CD8-positive, alpha-beta memory T cell (primary cell): ENCODE data around the gene ZBTB48. TPM values are rescaled to one million over a fixed set of nuclear protein-coding genes. Genes with fewer than 3 reads are reported as not detected.

Experiments
- CTCF ChIA-PET: fragments of 350-600 bp; sonication (Branson Sonifier 250); formaldehyde crosslinking; loops from one replicate; lab custom pipeline; 2021; ENCODE audit warnings: antibody characterized with exemption; lab: Charles Lee
- POLR2A ChIA-PET: fragments of 350-600 bp; sonication (Branson Sonifier 250); formaldehyde crosslinking; loops from one replicate; lab custom pipeline; 2021; ENCODE audit warnings: antibody characterized with exemption; lab: Charles Lee
- DNase-seq, 5 donors: peaks; one replicate each; pipeline versions ENCODE4 v3.0.0 to v3.0.0-alpha.2; 2020 to 2022; ENCODE audit warnings: mixed read lengths in 1 of 5
- H3K27ac ChIP-seq: one replicate; pipeline ENCODE4 v1.7.0; 2013; ENCODE audit warnings: low read depth, mild to moderate bottlenecking, low read length, moderate library complexity
- H3K27me3 ChIP-seq: 2 replicates; pipeline ENCODE4 v1.7.0; 2013; ENCODE audit warnings: low read length, mild to moderate bottlenecking; ENCODE audit not compliant: insufficient read depth, poor library complexity, severe bottlenecking
- H3K36me3 ChIP-seq: 2 replicates; pipeline ENCODE4 v1.7.0; 2013; ENCODE audit warnings: mild to moderate bottlenecking, low read length, moderate library complexity; ENCODE audit not compliant: insufficient read depth
- H3K4me1 ChIP-seq: 2 replicates; pipeline ENCODE4 v1.7.0; 2013; ENCODE audit warnings: mild to moderate bottlenecking, low read length, moderate library complexity; ENCODE audit not compliant: insufficient read depth
- H3K4me3 ChIP-seq: 2 replicates; pipeline ENCODE4 v1.7.0; 2013; ENCODE audit warnings: mild to moderate bottlenecking, low read length
- H3K9me3 ChIP-seq: 2 replicates; pipeline ENCODE4 v1.7.0; 2013; ENCODE audit warnings: mild to moderate bottlenecking, low read length
- H3K27ac Mint-ChIP-seq, 8 donors: one replicate each; pipeline ENCODE4 v1.8.0; 2020 to 2021; ENCODE audit warnings: mixed read lengths in 8 of 8, mild to moderate bottlenecking in 6 of 8, inconsistent platforms in 3 of 8, moderate library complexity in 3 of 8
- H3K27me3 Mint-ChIP-seq, 2 donors: one replicate each; pipeline ENCODE4 v1.8.0; 2020 to 2021; ENCODE audit warnings: mixed read lengths in 2 of 2, mild to moderate bottlenecking in 1 of 2, moderate library complexity in 1 of 2
- H3K36me3 Mint-ChIP-seq, 3 donors: one replicate each; pipeline ENCODE4 v1.8.0; 2020 to 2021; ENCODE audit warnings: mixed read lengths in 3 of 3, inconsistent platforms in 1 of 3, mild to moderate bottlenecking in 1 of 3
- H3K4me1 Mint-ChIP-seq, 3 donors: one replicate each; pipeline ENCODE4 v1.8.0; 2020 to 2021; ENCODE audit warnings: mixed read lengths in 3 of 3, inconsistent platforms in 1 of 3, mild to moderate bottlenecking in 1 of 3
- H3K4me3 Mint-ChIP-seq, 7 donors: one replicate each; pipeline ENCODE4 v1.8.0; 2020 to 2021; ENCODE audit warnings: mixed read lengths in 7 of 7, mild to moderate bottlenecking in 6 of 7, moderate library complexity in 4 of 7, inconsistent platforms in 2 of 7
- H3K9me3 Mint-ChIP-seq, 5 donors: one replicate each; pipeline ENCODE4 v1.8.0; 2020 to 2022; ENCODE audit warnings: mixed read lengths in 5 of 5, mild to moderate bottlenecking in 3 of 5, moderate library complexity in 2 of 5, inconsistent platforms in 1 of 5
- polyA plus RNA-seq: library from polyadenylated mRNA; unstranded; fragments of 300-500 nt; fragmentation: Illumina TruSeq; gene quantifications from one replicate; pipeline ENCODE4 v1.2.3, GENCODE V29; 2021
- total RNA-seq, 2 experiments: library from RNA; stranded (reverse); gene quantifications; one replicate each; pipeline ENCODE4 v1.2.3, GENCODE V29; 2021

ZBTB48 gene
- total and polyA plus RNA-seq, 3 experiments from 2014 or later = 24.1 to 31.7 (median 25.0) TPM

- H3K27ac Mint-ChIP-seq = peak overlapping the region in 5 of 8 donors; percentile 52 to 82 (median 76)
- H3K4me3 ChIP-seq = peak overlapping the region; percentile 44
Measured at GRCh38 chr1:6614929-6615785, 35.4 kb downstream of the ZBTB48 start.

GRCh38 chr1:6619045-6619444, 39.3 kb downstream of the ZBTB48 start:
- no peaks in the 10 kb centered on the region for H3K9me3 Mint-ChIP-seq
- no peaks in the 10 kb centered on the region for H3K27me3 Mint-ChIP-seq
- peaks cover 2 to 45% (median 4%) of the 10 kb centered on the region in 3 donors for H3K36me3 Mint-ChIP-seq
- no peak overlapping the region for H3K27ac ChIP-seq
- H3K36me3 ChIP-seq = peaks cover 9% of the 10 kb centered on the region
- DNase-seq = no peak
- no peaks in the 10 kb centered on the region for H3K9me3 ChIP-seq
- POLR2A ChIA-PET = no interaction called here
- H3K27ac Mint-ChIP-seq = no peak overlapping the region
- peak overlapping the region in 1 of 7 donors; percentile 73 for H3K4me3 Mint-ChIP-seq
- H3K4me3 ChIP-seq = no peak overlapping the region
- CTCF ChIA-PET = interaction anchor here (1.4 to 1.6 kb wide), 2 partner anchors 10 to 11 kb away, joined by 3 read pairs; no protein-coding TSS in a partner anchor
- peaks cover 11 to 16% (median 12%) of the 10 kb centered on the region in 3 donors for H3K4me1 Mint-ChIP-seq
- no peaks in the 10 kb centered on the region for H3K27me3 ChIP-seq
- H3K4me1 ChIP-seq = no peaks in the 10 kb centered on the region

More at GRCh38 chr1:6614929-6615785, 35.4 kb downstream of the ZBTB48 start:
- H3K4me1 ChIP-seq = peaks cover 12% of the 10 kb centered on the region
- ChIA-PET CTCF (interaction anchor here (0.6 to 2.6 kb wide), 5 partner anchors 9 to 129 kb away, joined by 3 to 7 read pairs (median 4); partner anchors contain the start of genes NOL9 and ZBTB48), POLR2A (interaction anchor here (0.6 to 1.3 kb wide), 3 partner anchors 11 to 35 kb away, joined by 3 read pairs; partner anchors contain the start of gene ZBTB48)
- H3K36me3 Mint-ChIP-seq = peaks cover 0 to 24% (median 2%) of the 10 kb centered on the region in 3 donors
- peaks cover 5% of the 10 kb centered on the region for H3K36me3 ChIP-seq
- DNase-seq = peak in 3 of 5 donors; percentile 7 to 26 (median 13)
- H3K9me3 ChIP-seq = no peaks in the 10 kb centered on the region
- no peaks in the 10 kb centered on the region for H3K9me3 Mint-ChIP-seq
- peaks cover 20 to 25% (median 23%) of the 10 kb centered on the region in 3 donors for H3K4me1 Mint-ChIP-seq
- no peaks in the 10 kb centered on the region for H3K27me3 ChIP-seq
- H3K27me3 Mint-ChIP-seq = peaks cover 0 to 2% of the 10 kb centered on the region in 2 donors
- peak overlapping the region; percentile 70 to 87 (median 81) for H3K4me3 Mint-ChIP-seq
- peak overlapping the region; percentile 51 for H3K27ac ChIP-seq

GRCh38 chr1:6621429-6622391, 41.9 kb downstream of the ZBTB48 start:
- peaks cover 2 to 46% (median 4%) of the 10 kb centered on the region in 3 donors for H3K36me3 Mint-ChIP-seq
- Histone ChIP-seq H3K27ac (no peak overlapping the region), H3K4me1 (peaks cover 16% of the 10 kb centered on the region), H3K4me3 (no peak overlapping the region), H3K36me3 (peaks cover 9% of the 10 kb centered on the region), H3K27me3 (no peaks in the 10 kb centered on the region), H3K9me3 (no peaks in the 10 kb centered on the region)
- peaks cover 16 to 21% (median 20%) of the 10 kb centered on the region in 3 donors for H3K4me1 Mint-ChIP-seq
- ChIA-PET CTCF (interaction anchor here (0.9 to 1.7 kb wide), 3 partner anchors 12 to 25 kb away, joined by 4 to 5 read pairs (median 4); partner anchors contain the start of gene KLHL21), POLR2A (interaction anchor here (0.9 kb wide), 1 partner anchor 22 kb away, joined by 3 read pairs; no protein-coding TSS in a partner anchor)
- no peaks in the 10 kb centered on the region for H3K27me3 Mint-ChIP-seq
- no peak for DNase-seq
- peak overlapping the region in 1 of 7 donors; percentile 76 for H3K4me3 Mint-ChIP-seq
- no peaks in the 10 kb centered on the region for H3K9me3 Mint-ChIP-seq
- H3K27ac Mint-ChIP-seq = peak overlapping the region in 2 of 8 donors; percentile 17 to 24

- CTCF ChIA-PET = interaction anchor here (0.9 to 1.7 kb wide), 4 partner anchors 13 to 99 kb away, joined by 3 to 9 read pairs (median 4); no protein-coding TSS in a partner anchor
- H3K36me3 ChIP-seq = peaks cover 9% of the 10 kb centered on the region
Measured at GRCh38 chr1:6622396-6623152, 42.8 kb downstream of the ZBTB48 start.

GRCh38 chr1:6623269-6623965, 43.6 kb downstream of the ZBTB48 start:
- Mint-ChIP-seq H3K27ac (peak overlapping the region in 5 of 8 donors; percentile 11 to 44 (median 21)), H3K4me3 (peak overlapping the region; percentile 2 to 89 (median 32)), H3K9me3 (no peaks in the 10 kb centered on the region), H3K36me3 (peaks cover 2 to 52% (median 4%) of the 10 kb centered on the region in 3 donors), H3K4me1 (peaks cover 26 to 31% (median 26%) of the 10 kb centered on the region in 3 donors), H3K27me3 (no peaks in the 10 kb centered on the region)
- no peak for DNase-seq
- Histone ChIP-seq H3K27ac (no peak overlapping the region), H3K4me3 (no peak overlapping the region), H3K9me3 (no peaks in the 10 kb centered on the region), H3K36me3 (peaks cover 9% of the 10 kb centered on the region), H3K27me3 (no peaks in the 10 kb centered on the region), H3K4me1 (peaks cover 20% of the 10 kb centered on the region)
- ChIA-PET CTCF (interaction anchor here (1.4 to 1.8 kb wide), 4 partner anchors 16 to 99 kb away, joined by 3 to 9 read pairs (median 7); partner anchors contain the start of genes NOL9 and TAS1R1), POLR2A (interaction anchor here (0.7 to 1.4 kb wide), 2 partner anchors 20 to 76 kb away, joined by 3 to 5 read pairs; no protein-coding TSS in a partner anchor)

More at GRCh38 chr1:6622396-6623152, 42.8 kb downstream of the ZBTB48 start:
- no peaks in the 10 kb centered on the region for H3K27me3 ChIP-seq
- Mint-ChIP-seq H3K36me3 (peaks cover 2 to 47% (median 4%) of the 10 kb centered on the region in 3 donors), H3K4me1 (peaks cover 20 to 26% (median 22%) of the 10 kb centered on the region in 3 donors), H3K9me3 (no peaks in the 10 kb centered on the region), H3K27me3 (no peaks in the 10 kb centered on the region), H3K27ac (peak overlapping the region in 3 of 8 donors; percentile 12 to 43 (median 17)), H3K4me3 (peak overlapping the region in 4 of 7 donors; percentile 5 to 79 (median 57))
- no peak for DNase-seq
- peaks cover 20% of the 10 kb centered on the region for H3K4me1 ChIP-seq
- no peaks in the 10 kb centered on the region for H3K9me3 ChIP-seq
- no peak overlapping the region for H3K27ac ChIP-seq
- POLR2A ChIA-PET = interaction anchor here (0.9 kb wide), 1 partner anchor 23 kb away, joined by 3 read pairs; no protein-coding TSS in a partner anchor
- H3K4me3 ChIP-seq = no peak overlapping the region
